DOHH2 (cell line): ENCODE data around the gene PTGR2.

Source experiments
- CTCF ChIP-seq: fragments of 200-600 bp; sonication (generic); IDR thresholded peaks from one replicate; pipeline ENCODE4 v1.5.1; 2014; ENCODE audit warnings: antibody characterized with exemption, mild to moderate bottlenecking, low read depth, low read length; ENCODE audit not compliant: poor library complexity, severe bottlenecking
- EZH2phosphoT487 ChIP-seq: fragments of 200-600 bp; sonication (generic); IDR thresholded peaks from 2 replicates; pipeline ENCODE4 v1.6.1; 2017; ENCODE audit warnings: borderline replicate concordance, mild to moderate bottlenecking, antibody characterized with exemption, low read length, moderate library complexity, mixed read lengths

- TF ChIP-seq CTCF (no peak), EZH2phosphoT487 (no peak)
These were observed 18.6 kb upstream of the PTGR2 start for GRCh38 chr14:73833034-73833433.
